Liver (tissue), 10 donors: Measurements from ENCODE around the gene CYREN. TPM values are rescaled to one million over a fixed set of nuclear protein-coding genes. Genes with fewer than 3 reads are reported as not detected.

ENCODE experiments used
- DNase-seq: peaks from one replicate; pipeline ENCODE4 v3.0.0-alpha.2; 2017; ENCODE audit warnings: low spot score
- H3K27ac ChIP-seq, 2 donors: one replicate each; pipeline ENCODE4 v1.7.0; 2013; ENCODE audit warnings: inconsistent platforms in 2 of 2, low read length in 2 of 2, control low read depth in 1 of 2, low read depth in 1 of 2, mild to moderate bottlenecking in 1 of 2
- H3K27me3 ChIP-seq, 4 donors: one replicate each; pipeline versions ENCODE4 v1.6.1 to v1.7.0; 2013; ENCODE audit warnings: low read length in 3 of 4, inconsistent platforms in 1 of 4, mild to moderate bottlenecking in 1 of 4, moderate library complexity in 1 of 4; ENCODE audit not compliant: control insufficient read depth in 4 of 4, insufficient read depth in 4 of 4
- H3K36me3 ChIP-seq, 4 donors: one replicate each; pipeline versions ENCODE4 v1.6.1 to v1.7.0; 2013; ENCODE audit warnings: low read length in 3 of 4, mild to moderate bottlenecking in 3 of 4, low read depth in 1 of 4, moderate library complexity in 1 of 4; ENCODE audit not compliant: control insufficient read depth in 4 of 4, insufficient read depth in 3 of 4
- H3K4me1 ChIP-seq, 4 donors: one replicate each; pipeline versions ENCODE4 v1.6.1 to v1.7.0; 2013; ENCODE audit warnings: low read length in 3 of 4, mild to moderate bottlenecking in 3 of 4, moderate library complexity in 1 of 4; ENCODE audit not compliant: control insufficient read depth in 4 of 4, insufficient read depth in 4 of 4
- H3K4me3 ChIP-seq, 3 donors: one replicate each; pipeline versions ENCODE4 v1.6.1 to v1.7.0; 2013; ENCODE audit warnings: low read length in 3 of 3, control low read depth in 1 of 3, low read depth in 1 of 3, mild to moderate bottlenecking in 1 of 3
- H3K9ac ChIP-seq, 2 donors: one replicate each; pipeline ENCODE4 v1.7.0; 2013; ENCODE audit warnings: low read length in 2 of 2, mild to moderate bottlenecking in 2 of 2, moderate library complexity in 2 of 2, control low read depth in 1 of 2, low read depth in 1 of 2
- H3K9me3 ChIP-seq, 4 donors: one replicate each; pipeline versions ENCODE4 v1.6.1 to v1.7.0; 2013; ENCODE audit warnings: low read length in 3 of 4; ENCODE audit not compliant: control insufficient read depth in 4 of 4
- EGR1 ChIP-seq, 2 donors: IDR thresholded peaks; 2 replicates each; pipeline ENCODE4 v1.6.1; 2016 to 2018; ENCODE audit warnings: antibody characterized with exemption in 2 of 2, low read depth in 2 of 2
- FOXA1 ChIP-seq: IDR thresholded peaks from 2 replicates; pipeline ENCODE4 v1.6.1; 2016; ENCODE audit warnings: antibody characterized with exemption
- FOXA2 ChIP-seq: IDR thresholded peaks from 2 replicates; pipeline ENCODE4 v1.6.1; 2016; ENCODE audit warnings: antibody characterized with exemption
- GABPA ChIP-seq, 2 donors: IDR thresholded peaks in 1 of 2; conservative IDR thresholded peaks in 1 of 2; 2 replicates each; pipeline ENCODE4 v1.6.1; 2016; ENCODE audit warnings: antibody characterized with exemption in 2 of 2, mild to moderate bottlenecking in 1 of 2, moderate library complexity in 1 of 2
- HNF4A ChIP-seq, 2 donors: conservative IDR thresholded peaks; 2 replicates each; pipeline ENCODE4 v1.6.1; 2016; ENCODE audit warnings: antibody characterized with exemption in 2 of 2, mild to moderate bottlenecking in 2 of 2
- HNF4G ChIP-seq: IDR thresholded peaks from 2 replicates; pipeline ENCODE4 v1.6.1; 2016; ENCODE audit warnings: antibody characterized with exemption
- JUND ChIP-seq, 2 donors: IDR thresholded peaks; 2 replicates each; pipeline ENCODE4 v1.6.1; 2016; ENCODE audit warnings: antibody characterized with exemption in 2 of 2
- NR2F2 ChIP-seq: IDR thresholded peaks from 2 replicates; pipeline ENCODE4 v1.6.1; 2016; ENCODE audit warnings: antibody characterized with exemption
- RAD21 ChIP-seq, 2 donors: IDR thresholded peaks; 2 replicates each; pipeline ENCODE4 v1.6.1; 2016; ENCODE audit warnings: antibody characterized with exemption in 2 of 2, mild to moderate bottlenecking in 2 of 2
- RXRA ChIP-seq, 2 donors: IDR thresholded peaks; 2 replicates each; pipeline ENCODE4 v1.6.1; 2017 to 2018; ENCODE audit warnings: antibody characterized with exemption in 2 of 2, mild to moderate bottlenecking in 1 of 2
- YY1 ChIP-seq: IDR thresholded peaks from 2 replicates; pipeline ENCODE4 v1.6.1; 2016; ENCODE audit warnings: antibody characterized with exemption, mild to moderate bottlenecking
- WGBS: extraction: QIAGEN DNeasy Blood & Tissue Kit; methylation state at CpG from one replicate; pipeline ENCODE4 v1.1.7; 2013; 5-methylcytosine and 5-hydroxymethylcytosine counted together
- polyA plus RNA-seq, 2 donors: library from polyadenylated mRNA; stranded (reverse) in 1 of 2; unstranded in 1 of 2; fragments of 200-250 nt in 1 of 2; fragments of >200 nt in 1 of 2; fragmentation: Nextera tagmentation in 1 of 2; extraction: Ambion mirVana in 1 of 2; gene quantifications; one replicate each; pipeline versions ENCODE4 v1.2.1 to v1.2.3, GENCODE V29; 2013 to 2015
- small RNA-seq: library from RNA; depleted of rRNA; stranded (forward); fragments of <200 nt; gene quantifications from one replicate; pipeline ENCODE3, GENCODE V24; 2014
- total RNA-seq, 2 donors: library from RNA; depleted of rRNA; stranded (reverse); fragments of >200 nt; gene quantifications; one replicate each; pipeline ENCODE4 v1.2.3, GENCODE V29; 2014
- TF ChIP-seq, protein P1 (sequence below): IDR thresholded peaks from 2 replicates; pipeline ENCODE4 v1.6.1; 2016; ENCODE audit warnings: antibody characterized with exemption
- TF ChIP-seq, protein P2 (sequence below): IDR thresholded peaks from 2 replicates; pipeline ENCODE4 v1.6.1; 2016; ENCODE audit warnings: antibody characterized with exemption
- TF ChIP-seq, protein P3 (sequence below): IDR thresholded peaks from 2 replicates; pipeline ENCODE4 v1.6.1; 2016; ENCODE audit warnings: antibody characterized with exemption, mild to moderate bottlenecking
- donor health status: healthy.
- donor health status: healthy.
- donor health status: healthy.
- donor health status: healthy.
- donor health status: healthy.

The CYREN gene
- total and polyA plus RNA-seq, 4 donors = 13.2 to 20.3 (median 16.0) TPM

DNA sequence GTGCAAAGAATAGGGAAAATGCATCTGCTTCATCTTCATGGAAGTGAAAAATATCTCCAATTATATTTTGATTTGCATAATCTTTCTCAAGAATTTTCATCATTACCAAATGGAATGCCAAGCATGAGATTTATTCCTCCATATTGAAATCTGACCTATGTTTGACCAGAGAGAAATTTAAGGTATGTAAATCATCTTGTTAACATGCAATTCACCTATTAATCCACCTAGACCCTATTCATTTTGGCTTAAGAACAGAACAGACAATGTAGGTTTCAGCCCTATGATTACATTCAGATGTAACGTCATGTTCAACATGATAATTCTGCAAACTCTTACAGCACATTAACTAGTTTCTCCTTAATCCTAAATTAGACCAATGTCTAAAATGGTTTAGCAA lies 53.4 kb downstream of the CYREN start:
- TF ChIP-seq JUND (IDR thresholded peaks at IDR 0.05) = no peak
- TF ChIP-seq NR2F2 = no peak
- TF ChIP-seq, protein P1, sequence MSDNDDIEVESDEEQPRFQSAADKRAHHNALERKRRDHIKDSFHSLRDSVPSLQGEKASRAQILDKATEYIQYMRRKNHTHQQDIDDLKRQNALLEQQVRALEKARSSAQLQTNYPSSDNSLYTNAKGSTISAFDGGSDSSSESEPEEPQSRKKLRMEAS = no peak
- TF ChIP-seq YY1 = no peak
- TF ChIP-seq RXRA (IDR thresholded peaks at IDR 0.05) = no peak
- TF ChIP-seq, protein P2, sequence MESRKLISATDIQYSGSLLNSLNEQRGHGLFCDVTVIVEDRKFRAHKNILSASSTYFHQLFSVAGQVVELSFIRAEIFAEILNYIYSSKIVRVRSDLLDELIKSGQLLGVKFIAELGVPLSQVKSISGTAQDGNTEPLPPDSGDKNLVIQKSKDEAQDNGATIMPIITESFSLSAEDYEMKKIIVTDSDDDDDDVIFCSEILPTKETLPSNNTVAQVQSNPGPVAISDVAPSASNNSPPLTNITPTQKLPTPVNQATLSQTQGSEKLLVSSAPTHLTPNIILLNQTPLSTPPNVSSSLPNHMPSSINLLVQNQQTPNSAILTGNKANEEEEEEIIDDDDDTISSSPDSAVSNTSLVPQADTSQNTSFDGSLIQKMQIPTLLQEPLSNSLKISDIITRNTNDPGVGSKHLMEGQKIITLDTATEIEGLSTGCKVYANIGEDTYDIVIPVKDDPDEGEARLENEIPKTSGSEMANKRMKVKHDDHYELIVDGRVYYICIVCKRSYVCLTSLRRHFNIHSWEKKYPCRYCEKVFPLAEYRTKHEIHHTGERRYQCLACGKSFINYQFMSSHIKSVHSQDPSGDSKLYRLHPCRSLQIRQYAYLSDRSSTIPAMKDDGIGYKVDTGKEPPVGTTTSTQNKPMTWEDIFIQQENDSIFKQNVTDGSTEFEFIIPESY = no peak
- TF ChIP-seq FOXA2 = no peak
- TF ChIP-seq, protein P3, sequence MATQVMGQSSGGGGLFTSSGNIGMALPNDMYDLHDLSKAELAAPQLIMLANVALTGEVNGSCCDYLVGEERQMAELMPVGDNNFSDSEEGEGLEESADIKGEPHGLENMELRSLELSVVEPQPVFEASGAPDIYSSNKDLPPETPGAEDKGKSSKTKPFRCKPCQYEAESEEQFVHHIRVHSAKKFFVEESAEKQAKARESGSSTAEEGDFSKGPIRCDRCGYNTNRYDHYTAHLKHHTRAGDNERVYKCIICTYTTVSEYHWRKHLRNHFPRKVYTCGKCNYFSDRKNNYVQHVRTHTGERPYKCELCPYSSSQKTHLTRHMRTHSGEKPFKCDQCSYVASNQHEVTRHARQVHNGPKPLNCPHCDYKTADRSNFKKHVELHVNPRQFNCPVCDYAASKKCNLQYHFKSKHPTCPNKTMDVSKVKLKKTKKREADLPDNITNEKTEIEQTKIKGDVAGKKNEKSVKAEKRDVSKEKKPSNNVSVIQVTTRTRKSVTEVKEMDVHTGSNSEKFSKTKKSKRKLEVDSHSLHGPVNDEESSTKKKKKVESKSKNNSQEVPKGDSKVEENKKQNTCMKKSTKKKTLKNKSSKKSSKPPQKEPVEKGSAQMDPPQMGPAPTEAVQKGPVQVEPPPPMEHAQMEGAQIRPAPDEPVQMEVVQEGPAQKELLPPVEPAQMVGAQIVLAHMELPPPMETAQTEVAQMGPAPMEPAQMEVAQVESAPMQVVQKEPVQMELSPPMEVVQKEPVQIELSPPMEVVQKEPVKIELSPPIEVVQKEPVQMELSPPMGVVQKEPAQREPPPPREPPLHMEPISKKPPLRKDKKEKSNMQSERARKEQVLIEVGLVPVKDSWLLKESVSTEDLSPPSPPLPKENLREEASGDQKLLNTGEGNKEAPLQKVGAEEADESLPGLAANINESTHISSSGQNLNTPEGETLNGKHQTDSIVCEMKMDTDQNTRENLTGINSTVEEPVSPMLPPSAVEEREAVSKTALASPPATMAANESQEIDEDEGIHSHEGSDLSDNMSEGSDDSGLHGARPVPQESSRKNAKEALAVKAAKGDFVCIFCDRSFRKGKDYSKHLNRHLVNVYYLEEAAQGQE = no peak
- no peak for TF ChIP-seq GABPA (IDR thresholded peaks at IDR 0.05 in 1 of 2, conservative IDR thresholded peaks at IDR 0.05 in 1 of 2)
- no peak for TF ChIP-seq HNF4G
- no peak for TF ChIP-seq HNF4A (conservative IDR thresholded peaks at IDR 0.05)
- no peak for TF ChIP-seq EGR1 (IDR thresholded peaks at IDR 0.05; ENCODE audit: low read depth in 2 of 2)
- TF ChIP-seq FOXA1 = no peak
- no peak for TF ChIP-seq RAD21 (IDR thresholded peaks at IDR 0.05)
- WGBS = 97% methylated on average over 1 of the region's 1 CpG

More for the DNA sequence above, 53.4 kb downstream of the CYREN start:
- no peaks in the 10 kb centered on the region for H3K9me3 ChIP-seq
- H3K9ac ChIP-seq = no peak overlapping the region
- no peak overlapping the region for H3K4me3 ChIP-seq
- no peak for DNase-seq
- H3K27ac ChIP-seq = no peak overlapping the region
- H3K4me1 ChIP-seq = no peaks in the 10 kb centered on the region
- H3K36me3 ChIP-seq = no peaks in the 10 kb centered on the region
- H3K27me3 ChIP-seq = no peaks in the 10 kb centered on the region

Small RNA genes within 50 kb of the gene (small RNA-seq; reads per million reads assigned to genes)
- gene MIR6509 = not detected

Other genes with a start within 250 kb of the CYREN start
- gene AGBL3, start 184.2 kb downstream of the CYREN start, total RNA-seq = 1 to 10 TPM; 1.7 to 2.0 TPM
- gene AGBL3, start 184.2 kb downstream of the CYREN start, polyA plus RNA-seq = 1 to 10 TPM in 1 of 2 donors, under 1 TPM in 1; 0.67 to 3.1 TPM
- gene TMEM140, start 22.6 kb downstream of the CYREN start, total RNA-seq = 10 to 100 TPM; 22.3 to 34.3 TPM
- gene TMEM140, start 22.6 kb downstream of the CYREN start, polyA plus RNA-seq = 10 to 100 TPM; 22.6 to 29.3 TPM
- 10 to 100 TPM; 11.8 to 19.0 TPM for gene WDR91, start 40.8 kb upstream of the CYREN start, total RNA-seq
- gene WDR91, start 40.8 kb upstream of the CYREN start, polyA plus RNA-seq = 1 to 10 TPM; 5.8 to 6.6 TPM
- gene STRA8, start 63.1 kb upstream of the CYREN start, total RNA-seq = under 1 TPM in 1 of 2 donors, not detected in 1; 0.14 TPM
- gene STRA8, start 63.1 kb upstream of the CYREN start, polyA plus RNA-seq = not detected